Measurements from ENCODE around the gene REC114.
"Not testable (repeated sequence)": the region's sequence is repeated elsewhere in the genome, so short reads cannot be mapped to it uniquely, and the experiment has no call there.

REC114 gene

DNA sequence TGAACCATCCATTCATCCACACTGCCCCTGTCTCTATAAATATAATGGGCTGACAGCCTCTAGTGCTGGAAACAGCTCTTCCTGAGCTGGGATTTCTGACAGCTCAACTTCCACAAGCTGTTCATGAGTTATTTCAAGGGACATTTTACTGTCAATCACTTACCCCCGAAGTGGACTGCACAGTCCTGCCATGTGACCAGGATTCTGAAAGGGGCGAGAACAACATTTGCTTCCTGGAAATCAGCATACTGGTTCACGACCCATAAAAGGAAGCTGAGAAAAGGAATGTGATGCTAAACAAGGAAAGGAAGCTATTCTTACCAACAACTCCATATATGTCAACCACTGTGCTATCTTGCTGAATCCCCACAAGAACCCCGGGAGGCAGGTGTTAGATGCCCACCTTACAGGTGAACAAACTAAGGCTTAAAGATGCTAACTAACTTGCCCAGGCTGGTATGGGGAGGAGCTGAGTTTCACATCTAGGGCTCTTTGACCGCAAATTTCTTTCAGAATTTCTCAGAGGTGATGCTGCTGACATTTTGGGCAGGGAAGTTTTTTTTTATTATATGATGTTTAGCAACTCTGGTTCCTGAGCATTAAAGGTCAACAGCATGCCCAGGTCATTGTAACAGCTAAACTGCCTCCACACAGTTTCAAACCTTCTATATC, 16.5 kb upstream of the REC114 start:
- Histone ChIP-seq H3K36me3 (ENCODE audit: insufficient read depth, low read length) (no peaks in the 10 kb centered on the region), H3K27ac (ENCODE audit: low read depth, low read length) (no peak overlapping the region), H3K4me1 (ENCODE audit: control insufficient read depth, insufficient read depth, low read length, unreplicated experiment) (no peaks in the 10 kb centered on the region), H3K4me3 (ENCODE audit: low read depth, low read length) (no peak overlapping the region), H3K27me3 (ENCODE audit: insufficient read depth, low read length) (peaks cover 66% of the 10 kb centered on the region), H3K79me2 (ENCODE audit: control insufficient read depth, insufficient read depth, low read length, unreplicated experiment) (no peaks in the 10 kb centered on the region), H2AFZ (ENCODE audit: low read length, unreplicated experiment) (no peak overlapping the region)

GRCh38 chr15:73431329-73431728, 11.6 kb upstream of the REC114 start:
- not testable (repeated sequence) for H3K79me2 ChIP-seq (ENCODE audit: control insufficient read depth, insufficient read depth, low read length, unreplicated experiment); H3K4me1 ChIP-seq (ENCODE audit: control insufficient read depth, insufficient read depth, low read length, unreplicated experiment); H3K27ac ChIP-seq (ENCODE audit: low read depth, low read length); H3K36me3 ChIP-seq (ENCODE audit: insufficient read depth, low read length); H2AFZ ChIP-seq (ENCODE audit: low read length, unreplicated experiment); H3K4me3 ChIP-seq (ENCODE audit: low read depth, low read length)
- peaks cover 71% of the 10 kb centered on the region for H3K27me3 ChIP-seq (ENCODE audit: insufficient read depth, low read length)

DNA sequence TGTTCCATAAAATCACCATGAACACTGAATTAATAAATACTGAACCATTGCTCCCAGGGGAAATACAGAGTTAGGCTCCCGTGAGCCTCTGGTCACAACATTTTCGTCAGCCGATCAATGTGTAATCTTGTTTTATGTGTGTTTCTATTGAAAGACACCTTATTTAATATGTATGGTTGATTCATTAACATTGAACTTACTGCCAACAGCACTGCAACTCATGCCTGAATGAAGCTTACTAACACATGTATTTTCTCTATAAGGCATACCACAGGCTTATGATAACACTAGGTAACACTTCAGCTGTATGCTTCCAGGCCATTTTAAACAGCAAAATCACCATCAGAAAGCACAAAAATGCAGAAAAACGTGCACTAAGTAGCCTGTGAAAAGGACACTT, 9.1 kb upstream of the REC114 start:
- no peak overlapping the region for H2AFZ ChIP-seq (ENCODE audit: low read length, unreplicated experiment)
- no peaks in the 10 kb centered on the region for H3K79me2 ChIP-seq (ENCODE audit: control insufficient read depth, insufficient read depth, low read length, unreplicated experiment)
- no peaks in the 10 kb centered on the region for H3K36me3 ChIP-seq (ENCODE audit: insufficient read depth, low read length)
- no peak overlapping the region for H3K4me3 ChIP-seq (ENCODE audit: low read depth, low read length)
- H3K27ac ChIP-seq (ENCODE audit: low read depth, low read length), result no peak overlapping the region
- no peaks in the 10 kb centered on the region for H3K4me1 ChIP-seq (ENCODE audit: control insufficient read depth, insufficient read depth, low read length, unreplicated experiment)
- H3K27me3 ChIP-seq (ENCODE audit: insufficient read depth, low read length), result peaks cover 79% of the 10 kb centered on the region

- Histone ChIP-seq H3K36me3 (ENCODE audit: insufficient read depth, low read length) (no peaks in the 10 kb centered on the region), H3K27me3 (ENCODE audit: insufficient read depth, low read length) (peaks cover 86% of the 10 kb centered on the region), H3K4me3 (ENCODE audit: low read depth, low read length) (no peak overlapping the region), H3K4me1 (ENCODE audit: control insufficient read depth, insufficient read depth, low read length, unreplicated experiment) (no peaks in the 10 kb centered on the region), H3K27ac (ENCODE audit: low read depth, low read length) (no peak overlapping the region), H2AFZ (ENCODE audit: low read length, unreplicated experiment) (no peak overlapping the region), H3K79me2 (ENCODE audit: control insufficient read depth, insufficient read depth, low read length, unreplicated experiment) (no peaks in the 10 kb centered on the region)
Measured at GRCh38 chr15:73436613-73437012, 6.4 kb upstream of the REC114 start.

- H3K27ac ChIP-seq (ENCODE audit: low read depth, low read length), result no peak overlapping the region
- peaks cover 86% of the 10 kb centered on the region for H3K27me3 ChIP-seq (ENCODE audit: insufficient read depth, low read length)
- H3K36me3 ChIP-seq (ENCODE audit: insufficient read depth, low read length), result no peaks in the 10 kb centered on the region
- no peaks in the 10 kb centered on the region for H3K79me2 ChIP-seq (ENCODE audit: control insufficient read depth, insufficient read depth, low read length, unreplicated experiment)
- no peaks in the 10 kb centered on the region for H3K4me1 ChIP-seq (ENCODE audit: control insufficient read depth, insufficient read depth, low read length, unreplicated experiment)
- H3K4me3 ChIP-seq (ENCODE audit: low read depth, low read length), result no peak overlapping the region
- no peak overlapping the region for H2AFZ ChIP-seq (ENCODE audit: low read length, unreplicated experiment)
Measured at GRCh38 chr15:73437543-73438109, 5.3 kb upstream of the REC114 start.

DNA sequence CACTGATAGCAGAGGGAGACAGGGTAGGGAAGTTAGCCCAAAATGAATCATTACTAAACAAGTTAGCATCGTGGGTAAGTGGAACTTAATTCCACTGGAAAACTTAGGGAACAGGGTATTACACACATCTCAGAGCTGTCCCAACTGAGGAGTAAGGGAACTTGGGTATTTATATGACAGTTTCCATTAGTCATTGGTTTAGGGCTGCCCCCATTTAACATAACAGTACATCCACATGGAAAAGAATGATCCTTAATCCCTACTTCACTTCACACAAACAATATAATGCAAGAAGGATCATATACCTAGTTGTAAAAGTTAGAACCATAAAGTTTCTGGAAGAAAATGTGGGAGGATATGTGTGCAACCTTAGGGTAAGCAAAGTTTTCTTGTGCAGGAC, 4.3 kb upstream of the REC114 start:
- Histone ChIP-seq H3K4me3 (ENCODE audit: low read depth, low read length) (no peak overlapping the region), H2AFZ (ENCODE audit: low read length, unreplicated experiment) (no peak overlapping the region), H3K27me3 (ENCODE audit: insufficient read depth, low read length) (peaks cover 87% of the 10 kb centered on the region), H3K36me3 (ENCODE audit: insufficient read depth, low read length) (no peaks in the 10 kb centered on the region), H3K79me2 (ENCODE audit: control insufficient read depth, insufficient read depth, low read length, unreplicated experiment) (no peaks in the 10 kb centered on the region), H3K4me1 (ENCODE audit: control insufficient read depth, insufficient read depth, low read length, unreplicated experiment) (no peaks in the 10 kb centered on the region), H3K27ac (ENCODE audit: low read depth, low read length) (no peak overlapping the region)

DNA sequence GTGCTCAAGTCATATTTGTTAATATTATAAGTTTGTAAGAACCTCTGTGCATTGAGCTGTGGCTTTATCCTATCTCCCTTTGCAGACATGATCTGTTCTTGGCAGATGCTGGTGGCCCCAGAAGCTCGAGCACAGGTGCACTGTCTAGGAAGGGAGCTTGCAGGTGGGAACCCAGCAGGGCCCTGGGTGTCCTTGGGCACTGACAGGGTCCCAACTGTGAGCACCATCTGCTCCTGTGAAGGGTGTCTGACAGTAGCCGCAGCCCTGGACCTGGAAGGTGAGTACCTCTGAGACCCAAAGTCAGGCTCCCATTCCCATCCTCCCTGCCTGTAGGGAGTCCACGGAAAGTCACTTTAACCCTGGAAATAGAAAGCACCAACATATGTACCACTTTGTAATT, 2.4 kb upstream of the REC114 start:
- Histone ChIP-seq H3K4me1 (ENCODE audit: control insufficient read depth, insufficient read depth, low read length, unreplicated experiment) (no peaks in the 10 kb centered on the region), H3K4me3 (ENCODE audit: low read depth, low read length) (no peak overlapping the region), H3K79me2 (ENCODE audit: control insufficient read depth, insufficient read depth, low read length, unreplicated experiment) (no peaks in the 10 kb centered on the region), H2AFZ (ENCODE audit: low read length, unreplicated experiment) (no peak overlapping the region), H3K36me3 (ENCODE audit: insufficient read depth, low read length) (no peaks in the 10 kb centered on the region), H3K27ac (ENCODE audit: low read depth, low read length) (no peak overlapping the region), H3K27me3 (ENCODE audit: insufficient read depth, low read length) (peaks cover 90% of the 10 kb centered on the region)

DNA sequence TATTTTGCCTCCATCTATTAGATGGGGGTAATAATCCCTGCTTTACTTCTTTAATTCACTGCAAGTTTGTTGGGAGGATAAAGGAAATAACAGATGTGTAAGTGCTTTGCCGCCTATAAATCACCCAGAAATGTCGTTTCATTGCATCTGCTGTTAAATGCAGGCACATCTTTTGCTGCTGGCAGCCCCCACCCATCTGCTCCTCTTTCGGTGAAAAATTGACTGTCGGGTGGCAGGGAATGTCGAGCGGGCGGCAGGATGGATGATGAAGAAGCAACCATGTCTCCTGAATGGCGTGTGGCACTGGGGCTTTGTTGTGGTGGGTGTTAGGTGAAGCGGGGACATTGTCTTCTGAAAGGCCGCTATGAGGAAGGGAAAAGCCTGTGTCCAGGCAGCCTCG, 543 bp upstream of the REC114 start:
- no peak overlapping the region for H2AFZ ChIP-seq (ENCODE audit: low read length, unreplicated experiment)
- H3K27ac ChIP-seq (ENCODE audit: low read depth, low read length), result no peak overlapping the region
- H3K4me1 ChIP-seq (ENCODE audit: control insufficient read depth, insufficient read depth, low read length, unreplicated experiment), result no peaks in the 10 kb centered on the region
- H3K79me2 ChIP-seq (ENCODE audit: control insufficient read depth, insufficient read depth, low read length, unreplicated experiment), result no peaks in the 10 kb centered on the region
- H3K36me3 ChIP-seq (ENCODE audit: insufficient read depth, low read length), result no peaks in the 10 kb centered on the region
- no peak overlapping the region for H3K4me3 ChIP-seq (ENCODE audit: low read depth, low read length)
- H3K27me3 ChIP-seq (ENCODE audit: insufficient read depth, low read length), result peaks cover 89% of the 10 kb centered on the region

DNA sequence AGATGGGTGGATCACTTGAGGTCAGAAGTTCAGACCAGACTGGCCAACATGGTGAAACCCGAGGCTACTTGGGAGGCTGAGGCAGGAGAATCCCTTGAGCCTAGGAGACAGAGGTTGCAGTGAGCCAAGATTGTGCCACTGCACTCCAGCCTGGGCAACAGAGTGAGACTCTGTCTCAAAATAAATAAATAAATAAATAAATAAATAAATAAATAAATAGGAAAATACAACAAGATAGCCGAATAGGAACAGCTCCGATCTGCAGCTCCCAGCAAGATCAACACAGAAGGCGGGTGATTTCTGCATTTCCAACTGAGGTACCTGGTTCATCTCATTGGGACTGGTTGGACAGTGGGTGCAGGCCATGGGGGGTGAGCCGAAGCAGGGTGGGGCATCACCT, 4.5 kb downstream of the REC114 start:
- peaks cover 51% of the 10 kb centered on the region for H3K27me3 ChIP-seq (ENCODE audit: insufficient read depth, low read length)
- H3K4me1 ChIP-seq (ENCODE audit: control insufficient read depth, insufficient read depth, low read length, unreplicated experiment); H3K79me2 ChIP-seq (ENCODE audit: control insufficient read depth, insufficient read depth, low read length, unreplicated experiment); H2AFZ ChIP-seq (ENCODE audit: low read length, unreplicated experiment); H3K27ac ChIP-seq (ENCODE audit: low read depth, low read length); H3K36me3 ChIP-seq (ENCODE audit: insufficient read depth, low read length); H3K4me3 ChIP-seq (ENCODE audit: low read depth, low read length): not testable (repeated sequence)

DNA sequence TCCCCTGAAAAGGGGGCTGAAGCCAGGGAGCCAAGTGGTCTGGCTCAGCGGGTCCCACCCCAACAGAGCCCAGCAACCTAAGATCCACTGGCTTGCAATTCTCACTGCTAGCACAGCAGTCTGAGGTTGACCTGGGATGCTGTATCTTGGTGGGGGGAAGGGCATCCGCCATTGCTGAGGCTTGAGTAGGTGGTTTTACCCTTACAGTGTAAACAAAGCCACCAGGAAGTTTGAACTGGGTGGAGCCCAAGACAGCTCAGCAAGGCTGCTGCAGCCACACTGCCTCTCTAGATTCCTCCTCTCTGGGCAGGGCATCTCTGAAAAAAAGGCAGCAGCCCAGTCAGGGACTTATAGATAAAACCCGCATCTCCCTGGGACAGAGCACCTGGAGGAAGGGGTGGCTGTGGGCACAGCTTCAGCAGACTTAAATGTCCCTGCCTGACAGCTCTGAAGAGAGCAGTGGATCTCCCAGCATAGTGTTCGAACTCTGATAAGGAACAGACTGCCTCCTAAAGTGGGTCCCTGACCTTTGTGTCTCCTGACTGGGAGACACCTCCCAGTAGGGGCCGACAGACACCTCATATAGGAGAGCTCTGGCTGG, 5.3 kb downstream of the REC114 start:
- not testable (repeated sequence) for H3K79me2 ChIP-seq (ENCODE audit: control insufficient read depth, insufficient read depth, low read length, unreplicated experiment); H3K4me3 ChIP-seq (ENCODE audit: low read depth, low read length); H3K36me3 ChIP-seq (ENCODE audit: insufficient read depth, low read length); H3K4me1 ChIP-seq (ENCODE audit: control insufficient read depth, insufficient read depth, low read length, unreplicated experiment); H2AFZ ChIP-seq (ENCODE audit: low read length, unreplicated experiment); H3K27ac ChIP-seq (ENCODE audit: low read depth, low read length)
- peaks cover 47% of the 10 kb centered on the region for H3K27me3 ChIP-seq (ENCODE audit: insufficient read depth, low read length)

- not testable (repeated sequence) for H3K4me3 ChIP-seq (ENCODE audit: low read depth, low read length); H3K79me2 ChIP-seq (ENCODE audit: control insufficient read depth, insufficient read depth, low read length, unreplicated experiment); H3K36me3 ChIP-seq (ENCODE audit: insufficient read depth, low read length); H3K27ac ChIP-seq (ENCODE audit: low read depth, low read length); H2AFZ ChIP-seq (ENCODE audit: low read length, unreplicated experiment); H3K4me1 ChIP-seq (ENCODE audit: control insufficient read depth, insufficient read depth, low read length, unreplicated experiment)
- H3K27me3 ChIP-seq (ENCODE audit: insufficient read depth, low read length), result peaks cover 43% of the 10 kb centered on the region
Measured at GRCh38 chr15:73449980-73450379, 7.0 kb downstream of the REC114 start.

Measured in ACC112 (cell line).